Dedifferentiated amniotic fluid mesenchymal stem cell (primary cell): ENCODE data around the gene CEP350.
"Not testable (repeated sequence)": the region's sequence is repeated elsewhere in the genome, so short reads cannot be mapped to it uniquely, and the experiment has no call there.

ENCODE experiments used
- DNase-seq: peaks from one replicate; pipeline ENCODE4 v3.0.0-alpha.2; 2016; ENCODE audit errors: extremely low spot score

CEP350 gene

GRCh38 chr1:179950651-179951050 lies 4.0 kb upstream of the CEP350 start:
- no peak for DNase-seq

GRCh38 chr1:179951383-179952144 lies 3.0 kb upstream of the CEP350 start:
- DNase-seq, result no peak

GRCh38 chr1:179952186-179952585 lies 2.4 kb upstream of the CEP350 start:
- DNase-seq, result no peak

GRCh38 chr1:179953974-179954492 lies 577 bp upstream of the CEP350 start:
- DNase-seq, result no peak

GRCh38 chr1:179955287-179955680 lies 674 bp downstream of the CEP350 start:
- no peak for DNase-seq

GRCh38 chr1:179955731-179956130 lies 1.1 kb downstream of the CEP350 start:
- DNase-seq, result no peak

- no peak for DNase-seq
These were observed 3.7 kb downstream of the CEP350 start for GRCh38 chr1:179958359-179958758.

GRCh38 chr1:179962168-179962567 lies 7.6 kb downstream of the CEP350 start:
- not testable (repeated sequence) for DNase-seq

- DNase-seq, result no peak
These were observed 11.9 kb downstream of the CEP350 start for GRCh38 chr1:179966551-179966950.

- no peak for DNase-seq
These were observed 13.8 kb downstream of the CEP350 start for GRCh38 chr1:179968284-179968993.

GRCh38 chr1:179968994-179969919 lies 14.6 kb downstream of the CEP350 start:
- no peak for DNase-seq

- DNase-seq, result no peak
These were observed 15.4 kb downstream of the CEP350 start for GRCh38 chr1:179969962-179970361.

GRCh38 chr1:179971563-179972496 lies 17.2 kb downstream of the CEP350 start:
- no peak for DNase-seq

- DNase-seq, result no peak
These were observed 18.8 kb downstream of the CEP350 start for GRCh38 chr1:179973198-179974110.

GRCh38 chr1:179976970-179977651 lies 22.5 kb downstream of the CEP350 start:
- no peak for DNase-seq

GRCh38 chr1:179978199-179979079 lies 23.8 kb downstream of the CEP350 start:
- DNase-seq, result no peak

GRCh38 chr1:179984101-179984500 lies 29.5 kb downstream of the CEP350 start:
- no peak for DNase-seq

GRCh38 chr1:179984942-179985341 lies 30.3 kb downstream of the CEP350 start:
- DNase-seq, result no peak
